HCT116 (cell line): Measurements from ENCODE around the gene GABRP.

Experiments used
- CEBPB ChIP-seq: IDR thresholded peaks from 2 replicates; pipeline ENCODE4 v1.6.1; 2012; ENCODE audit warnings: low read depth
- CTCF ChIP-seq, 3 experiments: fragments of 200-600 bp in 1 of 3; sonication (generic) in 1 of 3; IDR thresholded peaks in 2 of 3; conservative IDR thresholded peaks in 1 of 3; 2 replicates each; pipeline ENCODE4 v1.5.1; 2012 to 2017; ENCODE audit warnings: low read depth in 2 of 3, low read length in 2 of 3, antibody characterized with exemption in 1 of 3, borderline replicate concordance in 1 of 3, control low read depth in 1 of 3, mild to moderate bottlenecking in 1 of 3, mixed read lengths in 1 of 3, mixed run types in 1 of 3, moderate library complexity in 1 of 3; ENCODE audit not compliant: insufficient read depth in 1 of 3
- EGR1 ChIP-seq: IDR thresholded peaks from 2 replicates; pipeline ENCODE4 v1.6.1; 2012; ENCODE audit warnings: low read depth
- ELF1 ChIP-seq: IDR thresholded peaks from 2 replicates; pipeline ENCODE4 v1.6.1; 2012; ENCODE audit warnings: low read depth, borderline replicate concordance
- EZH2 ChIP-seq: fragments of 200-600 bp; sonication (generic); IDR thresholded peaks from 2 replicates; pipeline ENCODE4 v1.6.1; 2017; ENCODE audit warnings: antibody characterized with exemption, mixed run types
- EZH2phosphoT487 ChIP-seq: fragments of 200-600 bp; IDR thresholded peaks from 2 replicates; pipeline ENCODE4 v1.6.1; 2018; ENCODE audit warnings: antibody characterized with exemption, borderline replicate concordance
- POLR2A ChIP-seq: IDR thresholded peaks from 2 replicates; pipeline ENCODE4 v1.7.0; 2011; ENCODE audit warnings: borderline replicate concordance; ENCODE audit not compliant: insufficient read depth, insufficient read length; ENCODE audit errors: extremely low read depth
- POLR2AphosphoS5 ChIP-seq: IDR thresholded peaks from 2 replicates; pipeline ENCODE4 v1.6.1; 2011; ENCODE audit warnings: mild to moderate bottlenecking, low read depth, low read length, moderate library complexity
- RAD21 ChIP-seq: IDR thresholded peaks from 2 replicates; pipeline ENCODE4 v1.6.1; 2012; ENCODE audit warnings: low read depth, mild to moderate bottlenecking
- SIN3A ChIP-seq: IDR thresholded peaks from 2 replicates; pipeline ENCODE4 v1.6.1; 2012; ENCODE audit warnings: low read depth
- SP1 ChIP-seq: IDR thresholded peaks from 2 replicates; pipeline ENCODE4 v1.6.1; 2012; ENCODE audit warnings: low read depth
- SRF ChIP-seq: IDR thresholded peaks from 2 replicates; pipeline ENCODE4 v1.6.1; 2012; ENCODE audit warnings: low read depth
- TF ChIP-seq, protein P1 (sequence below): IDR thresholded peaks from 2 replicates; pipeline ENCODE4 v1.6.1; 2011; ENCODE audit warnings: mild to moderate bottlenecking, low read length, moderate library complexity; ENCODE audit not compliant: insufficient replicate concordance; ENCODE audit errors: extremely low read depth

GRCh38 chr5:170844651-170845050, 61.1 kb downstream of the GABRP start:
- TF ChIP-seq RAD21: no peak
- TF ChIP-seq EZH2: no peak
- no peak for TF ChIP-seq CTCF (IDR thresholded peaks at IDR 0.05 in 2 of 3, conservative IDR thresholded peaks at IDR 0.05 in 1 of 3; ENCODE audit: borderline replicate concordance in 1 of 3, insufficient read depth in 1 of 3, low read depth in 2 of 3, low read length in 2 of 3)
- TF ChIP-seq ELF1: no peak
- TF ChIP-seq POLR2A: no peak
- no peak for TF ChIP-seq CEBPB
- TF ChIP-seq POLR2AphosphoS5: no peak
- no peak for TF ChIP-seq SP1
- no peak for TF ChIP-seq SIN3A
- TF ChIP-seq EZH2phosphoT487: no peak
- TF ChIP-seq, protein P1, sequence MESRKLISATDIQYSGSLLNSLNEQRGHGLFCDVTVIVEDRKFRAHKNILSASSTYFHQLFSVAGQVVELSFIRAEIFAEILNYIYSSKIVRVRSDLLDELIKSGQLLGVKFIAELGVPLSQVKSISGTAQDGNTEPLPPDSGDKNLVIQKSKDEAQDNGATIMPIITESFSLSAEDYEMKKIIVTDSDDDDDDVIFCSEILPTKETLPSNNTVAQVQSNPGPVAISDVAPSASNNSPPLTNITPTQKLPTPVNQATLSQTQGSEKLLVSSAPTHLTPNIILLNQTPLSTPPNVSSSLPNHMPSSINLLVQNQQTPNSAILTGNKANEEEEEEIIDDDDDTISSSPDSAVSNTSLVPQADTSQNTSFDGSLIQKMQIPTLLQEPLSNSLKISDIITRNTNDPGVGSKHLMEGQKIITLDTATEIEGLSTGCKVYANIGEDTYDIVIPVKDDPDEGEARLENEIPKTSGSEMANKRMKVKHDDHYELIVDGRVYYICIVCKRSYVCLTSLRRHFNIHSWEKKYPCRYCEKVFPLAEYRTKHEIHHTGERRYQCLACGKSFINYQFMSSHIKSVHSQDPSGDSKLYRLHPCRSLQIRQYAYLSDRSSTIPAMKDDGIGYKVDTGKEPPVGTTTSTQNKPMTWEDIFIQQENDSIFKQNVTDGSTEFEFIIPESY: no peak
- no peak for TF ChIP-seq SRF
- TF ChIP-seq EGR1: no peak
